HEK293 (cell line): ENCODE measurements around the gene PPM1L.

Experiments
- CTCF ChIA-PET: fragments of 350-600 bp; formaldehyde crosslinking; extraction: SDS; loops from one replicate; lab custom pipeline; 2021; ENCODE audit warnings: antibody characterized with exemption; lab: Yijun Ruan, JAX
- POLR2A ChIA-PET: fragments of 300-600 bp; formaldehyde crosslinking; extraction: SDS; loops from one replicate; lab custom pipeline; 2020; ENCODE audit warnings: antibody characterized with exemption, inconsistent platforms; lab: Yijun Ruan, JAX
- H3K27ac ChIP-seq: fragments of 200-500 bp; sonication (Bioruptor generic); 2 replicates; pipeline ENCODE4 v1.5.1; 2014; ENCODE audit warnings: low read depth, low read length, control low read depth, inconsistent platforms; ENCODE audit errors: extremely low read depth
- H3K36me3 ChIP-seq, 2 experiments: fragments of 200-500 bp in 1 of 2; sonication (Bioruptor generic) in 1 of 2; 1 replicate in 1 of 2; 2 replicates in 1 of 2; pipeline ENCODE4 v1.5.1; 2014 to 2017; ENCODE audit warnings: inconsistent platforms in 2 of 2, low read length in 2 of 2; ENCODE audit not compliant: control insufficient read depth in 2 of 2, insufficient read depth in 1 of 2
- H3K4me1 ChIP-seq: fragments of 200-500 bp; sonication (Bioruptor generic); 2 replicates; pipeline ENCODE4 v1.5.1; 2014; ENCODE audit warnings: mild to moderate bottlenecking, low read length, inconsistent platforms; ENCODE audit not compliant: control insufficient read depth, insufficient read depth
- H3K4me3 ChIP-seq: 2 replicates; pipeline ENCODE4 v1.5.1; 2011; ENCODE audit warnings: low read depth, mild to moderate bottlenecking, control low read depth, low read length, moderate library complexity
- H3K9me3 ChIP-seq: fragments of 200-500 bp; sonication (Bioruptor generic); 2 replicates; pipeline ENCODE4 v1.5.1; 2014; ENCODE audit warnings: low read depth, low read length, inconsistent platforms; ENCODE audit not compliant: control insufficient read depth, insufficient read depth
- BCL11A ChIP-seq: fragments of 450-650 bp; formaldehyde crosslinking; IDR thresholded peaks from 2 replicates; pipeline ENCODE4 v1.5.1; 2016; ENCODE audit warnings: low read depth, missing biosample characterization, missing genetic modification characterization
- GLIS1 ChIP-seq: fragments of 450-650 bp; formaldehyde crosslinking; IDR thresholded peaks from 2 replicates; pipeline ENCODE4 v1.5.1; 2016; ENCODE audit warnings: missing biosample characterization, missing genetic modification characterization
- KLF7 ChIP-seq: fragments of 450-650 bp; formaldehyde crosslinking; IDR thresholded peaks from 2 replicates; pipeline ENCODE4 v1.5.1; 2016; ENCODE audit warnings: missing biosample characterization, missing genetic modification characterization, borderline replicate concordance
- MEIS1 ChIP-seq: sonication (generic); formaldehyde crosslinking; IDR thresholded peaks from 2 replicates; pipeline ENCODE4 v1.8.1; 2022; ENCODE audit warnings: missing genetic modification reagents, mild to moderate bottlenecking, borderline replicate concordance
- OVOL3 ChIP-seq: fragments of 450-650 bp; formaldehyde crosslinking; IDR thresholded peaks from 2 replicates; pipeline ENCODE4 v1.5.1; 2016; ENCODE audit warnings: missing biosample characterization, missing genetic modification characterization
- SCRT1 ChIP-seq: fragments of 450-650 bp; formaldehyde crosslinking; IDR thresholded peaks from 2 replicates; pipeline ENCODE4 v1.5.1; 2016; ENCODE audit warnings: missing biosample characterization, missing genetic modification characterization, borderline replicate concordance
- SETDB1 ChIP-seq: IDR thresholded peaks from one replicate; pipeline ENCODE4 v1.6.1; 2017; ENCODE audit warnings: mild to moderate bottlenecking, low read length, moderate library complexity, mixed read lengths; ENCODE audit not compliant: insufficient read length
- ZBTB1 ChIP-seq: fragments of 450-650 bp; formaldehyde crosslinking; IDR thresholded peaks from 2 replicates; pipeline ENCODE4 v1.5.1; 2016; ENCODE audit warnings: missing biosample characterization, missing genetic modification characterization
- ZIC2 ChIP-seq: fragments of 450-650 bp; formaldehyde crosslinking; IDR thresholded peaks from 2 replicates; pipeline ENCODE4 v1.5.1; 2016; ENCODE audit warnings: missing biosample characterization, missing genetic modification characterization
- ZNF10 ChIP-seq: fragments of 450-650 bp; formaldehyde crosslinking; IDR thresholded peaks from 2 replicates; pipeline ENCODE4 v1.5.1; 2017; ENCODE audit warnings: missing biosample characterization, missing genetic modification characterization
- ZNF132 ChIP-seq: fragments of 450-650 bp; formaldehyde crosslinking; IDR thresholded peaks from 2 replicates; pipeline ENCODE4 v1.5.1; 2017; ENCODE audit warnings: missing biosample characterization, missing genetic modification characterization, borderline replicate concordance
- ZNF169 ChIP-seq: fragments of 450-650 bp; formaldehyde crosslinking; IDR thresholded peaks from 2 replicates; pipeline ENCODE4 v1.5.1; 2016; ENCODE audit warnings: missing biosample characterization, missing genetic modification characterization
- ZNF211 ChIP-seq: fragments of 450-650 bp; formaldehyde crosslinking; IDR thresholded peaks from 2 replicates; pipeline ENCODE4 v1.5.1; 2016; ENCODE audit warnings: low read depth, missing biosample characterization, missing genetic modification characterization
- ZNF292 ChIP-seq: fragments of 450-650 bp; formaldehyde crosslinking; IDR thresholded peaks from 2 replicates; pipeline ENCODE4 v1.5.1; 2016; ENCODE audit warnings: low read depth, missing biosample characterization, missing genetic modification characterization, borderline replicate concordance
- ZNF350 ChIP-seq: fragments of 450-650 bp; formaldehyde crosslinking; IDR thresholded peaks from 2 replicates; pipeline ENCODE4 v1.5.0; 2017; ENCODE audit warnings: missing biosample characterization, mild to moderate bottlenecking, missing genetic modification characterization
- ZNF423 ChIP-seq: fragments of 450-650 bp; formaldehyde crosslinking; IDR thresholded peaks from 2 replicates; pipeline ENCODE4 v1.5.1; 2016; ENCODE audit warnings: missing biosample characterization, missing genetic modification characterization
- ZNF473 ChIP-seq: fragments of 450-650 bp; formaldehyde crosslinking; IDR thresholded peaks from 2 replicates; pipeline ENCODE4 v1.5.1; 2017; ENCODE audit warnings: missing biosample characterization, missing genetic modification characterization
- ZNF501 ChIP-seq: fragments of 450-650 bp; formaldehyde crosslinking; IDR thresholded peaks from 2 replicates; pipeline ENCODE4 v1.5.1; 2016; ENCODE audit warnings: missing biosample characterization, missing genetic modification characterization
- ZNF558 ChIP-seq: fragments of 450-650 bp; formaldehyde crosslinking; IDR thresholded peaks from 2 replicates; pipeline ENCODE4 v1.5.1; 2016; ENCODE audit warnings: missing biosample characterization, missing genetic modification characterization
- ZNF76 ChIP-seq: fragments of 450-650 bp; formaldehyde crosslinking; IDR thresholded peaks from 2 replicates; pipeline ENCODE4; 2016; ENCODE audit warnings: low read depth, missing biosample characterization, missing genetic modification characterization, borderline replicate concordance
- TF ChIP-seq, protein P1 (sequence below): fragments of 450-650 bp; formaldehyde crosslinking; IDR thresholded peaks from 2 replicates; pipeline ENCODE4 v1.5.1; 2016; ENCODE audit warnings: missing biosample characterization, missing genetic modification characterization
- TF ChIP-seq, protein P2 (sequence below): fragments of 450-650 bp; formaldehyde crosslinking; IDR thresholded peaks from 2 replicates; pipeline ENCODE4 v1.5.1; 2016; ENCODE audit warnings: missing biosample characterization, missing genetic modification characterization

Gene PPM1L

DNA sequence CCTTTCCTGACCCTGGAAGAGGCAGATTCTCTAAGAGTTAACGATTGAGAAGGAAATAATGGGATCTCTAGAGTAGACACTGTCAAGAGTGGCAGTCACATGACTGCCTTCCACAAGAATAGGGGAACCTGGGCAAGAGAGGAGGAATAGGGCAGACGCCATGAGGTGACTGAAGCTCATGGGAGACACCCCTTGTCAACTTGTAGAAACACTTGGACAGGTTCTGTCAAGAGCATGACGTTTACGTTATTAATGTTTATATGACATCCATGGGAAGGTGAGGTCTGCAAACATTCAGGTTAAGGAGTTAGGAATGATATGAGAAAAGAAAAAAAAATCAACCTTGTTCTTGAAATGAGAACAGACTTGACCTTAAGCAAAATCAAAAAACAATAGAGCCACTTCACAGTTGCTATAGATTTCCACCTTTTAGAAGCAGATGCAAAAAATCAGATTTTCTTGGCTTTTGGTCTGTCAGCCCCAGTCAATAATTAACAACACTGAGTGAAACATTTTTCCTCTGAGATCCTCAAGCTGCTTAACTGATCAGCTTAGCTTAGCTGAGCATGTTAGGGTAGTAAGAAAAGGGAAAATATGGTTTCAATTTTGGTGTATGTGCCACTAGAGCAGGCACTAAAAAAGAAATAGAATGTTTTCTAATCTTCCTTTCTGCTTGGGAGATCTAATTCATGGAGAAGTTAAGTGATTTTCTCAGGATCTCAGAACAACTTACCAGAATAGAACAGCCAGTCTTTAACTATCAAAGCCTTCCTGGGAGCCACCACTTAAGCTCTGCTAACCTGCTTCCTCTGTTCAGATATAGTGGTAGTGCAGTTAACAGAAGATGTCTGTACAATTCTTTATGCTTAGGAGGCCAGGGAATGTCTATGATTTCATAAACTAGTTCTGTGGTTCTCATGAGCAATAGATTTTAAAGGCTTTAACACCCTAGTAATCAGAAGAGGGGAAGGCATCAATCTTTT, 232.2 kb downstream of the PPM1L start:
- CTCF ChIA-PET = interaction anchor here (1.7 kb wide), 1 partner anchor 11 kb away, joined by 3 read pairs; no protein-coding TSS in a partner anchor
- POLR2A ChIA-PET = no interaction called here
- Histone ChIP-seq H3K4me1 (no peaks in the 10 kb centered on the region), H3K9me3 (no peaks in the 10 kb centered on the region), H3K36me3 (no peaks in the 10 kb centered on the region), H3K27ac (no peak overlapping the region), H3K4me3 (no peak overlapping the region)
- no peak for TF ChIP-seq ZNF76 (tag by site-specific recombination)
- TF ChIP-seq SETDB1 = no peak
- TF ChIP-seq ZNF558 = no peak
- no peak for TF ChIP-seq ZNF169 (tag by site-specific recombination)
- TF ChIP-seq ZNF501 (tag by site-specific recombination) = no peak
- TF ChIP-seq ZNF211 (tag by site-specific recombination) = no peak
- TF ChIP-seq ZNF473 = no peak
- TF ChIP-seq ZNF292 (tag by site-specific recombination) = no peak
- no peak for TF ChIP-seq MEIS1
- no peak for TF ChIP-seq ZNF10 (tag by site-specific recombination)
- TF ChIP-seq SCRT1 (tag by site-specific recombination) = no peak
- TF ChIP-seq BCL11A (tag by site-specific recombination) = no peak
- no peak for TF ChIP-seq ZIC2 (tag by site-specific recombination)
- TF ChIP-seq ZNF423 (tag by site-specific recombination) = no peak
- no peak for TF ChIP-seq ZBTB1 (tag by site-specific recombination)
- TF ChIP-seq, protein P1, sequence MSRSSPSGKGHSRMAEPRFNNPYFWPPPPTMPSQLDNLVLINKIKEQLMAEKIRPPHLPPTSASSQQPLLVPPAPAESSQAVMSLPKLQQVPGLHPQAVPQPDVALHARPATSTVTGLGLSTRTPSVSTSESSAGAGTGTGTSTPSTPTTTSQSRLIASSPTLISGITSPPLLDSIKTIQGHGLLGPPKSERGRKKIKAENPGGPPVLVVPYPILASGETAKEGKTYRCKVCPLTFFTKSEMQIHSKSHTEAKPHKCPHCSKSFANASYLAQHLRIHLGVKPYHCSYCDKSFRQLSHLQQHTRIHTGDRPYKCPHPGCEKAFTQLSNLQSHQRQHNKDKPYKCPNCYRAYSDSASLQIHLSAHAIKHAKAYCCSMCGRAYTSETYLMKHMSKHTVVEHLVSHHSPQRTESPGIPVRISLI = no peak
- no peak for TF ChIP-seq GLIS1
- no peak for TF ChIP-seq OVOL3
- no peak for TF ChIP-seq ZNF350 (tag by site-specific recombination)

DNA sequence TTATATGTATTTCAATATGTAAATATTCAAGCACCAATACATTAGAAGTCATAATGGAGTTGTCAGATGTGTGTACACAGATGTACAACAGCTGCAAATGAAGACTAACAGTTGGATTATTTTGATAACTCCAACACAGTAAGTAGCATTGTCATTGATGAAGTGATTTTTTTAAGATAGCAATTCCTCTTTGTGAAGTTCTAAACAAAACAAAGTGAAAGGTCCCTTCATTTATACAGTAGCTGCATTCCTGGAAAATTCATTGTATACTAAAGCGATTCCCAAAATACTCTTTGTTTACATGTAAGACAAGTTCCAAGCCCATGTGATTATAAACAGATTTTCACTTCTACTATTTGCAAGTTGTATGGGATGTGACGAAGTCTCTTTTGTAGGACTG, 234.4 kb downstream of the PPM1L start:
- ChIA-PET CTCF (no interaction called here), POLR2A (no interaction called here)
- no peaks in the 10 kb centered on the region for H3K9me3 ChIP-seq
- no peak overlapping the region for H3K4me3 ChIP-seq
- H3K4me1 ChIP-seq = no peaks in the 10 kb centered on the region
- no peak overlapping the region for H3K27ac ChIP-seq
- no peaks in the 10 kb centered on the region for H3K36me3 ChIP-seq
- TF ChIP-seq, protein P2, sequence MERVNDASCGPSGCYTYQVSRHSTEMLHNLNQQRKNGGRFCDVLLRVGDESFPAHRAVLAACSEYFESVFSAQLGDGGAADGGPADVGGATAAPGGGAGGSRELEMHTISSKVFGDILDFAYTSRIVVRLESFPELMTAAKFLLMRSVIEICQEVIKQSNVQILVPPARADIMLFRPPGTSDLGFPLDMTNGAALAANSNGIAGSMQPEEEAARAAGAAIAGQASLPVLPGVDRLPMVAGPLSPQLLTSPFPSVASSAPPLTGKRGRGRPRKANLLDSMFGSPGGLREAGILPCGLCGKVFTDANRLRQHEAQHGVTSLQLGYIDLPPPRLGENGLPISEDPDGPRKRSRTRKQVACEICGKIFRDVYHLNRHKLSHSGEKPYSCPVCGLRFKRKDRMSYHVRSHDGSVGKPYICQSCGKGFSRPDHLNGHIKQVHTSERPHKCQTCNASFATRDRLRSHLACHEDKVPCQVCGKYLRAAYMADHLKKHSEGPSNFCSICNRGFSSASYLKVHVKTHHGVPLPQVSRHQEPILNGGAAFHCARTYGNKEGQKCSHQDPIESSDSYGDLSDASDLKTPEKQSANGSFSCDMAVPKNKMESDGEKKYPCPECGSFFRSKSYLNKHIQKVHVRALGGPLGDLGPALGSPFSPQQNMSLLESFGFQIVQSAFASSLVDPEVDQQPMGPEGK (tag by site-specific recombination) = no peak
- no peak for TF ChIP-seq ZNF132 (tag by site-specific recombination)
- TF ChIP-seq KLF7 (tag by site-specific recombination) = no peak
- no peak for TF ChIP-seq ZNF292 (tag by site-specific recombination)
